ENCODE measurements around the gene AVP. TPM values are rescaled to one million over a fixed set of nuclear protein-coding genes. Genes with fewer than 3 reads are reported as not detected.

The AVP gene
- total RNA-seq, 2 experiments from 2014 or later, result not detected

GRCh38 chr20:3101251-3101650 lies 16.7 kb upstream of the AVP start:
- CTCF ChIA-PET (ENCODE audit: unreplicated experiment), result no interaction called here
- POLR2A ChIA-PET, result interaction anchor here (0.6 to 0.7 kb wide), 4 partner anchors 76 to 1775 kb away, joined by 3 to 6 read pairs (median 6); no protein-coding TSS in a partner anchor
- no peaks in the 10 kb centered on the region for H3K79me2 ChIP-seq (ENCODE audit: insufficient read depth, low read depth, low read length)
- H3K9me3 ChIP-seq (ENCODE audit: low read length), result no peaks in the 10 kb centered on the region
- no peak overlapping the region for H2AFZ ChIP-seq (ENCODE audit: low read length)
- no peak overlapping the region for H3K27ac ChIP-seq (ENCODE audit: low read depth, low read length, poor library complexity, severe bottlenecking)
- BruUV-seq (replicated peaks), result no TSS peak
- no peaks in the 10 kb centered on the region for H3K9me2 ChIP-seq (ENCODE audit: insufficient read depth, low read length)
- intact Hi-C loops (cut with micrococcal nuclease; ENCODE audit: unreplicated experiment), result loop anchor here (5.0 kb wide), 1 partner anchor 49 kb away; no protein-coding TSS in a partner anchor
- no peak overlapping the region for H3K4me3 ChIP-seq (ENCODE audit: low read depth, low read length, poor library complexity, severe bottlenecking)
- H4K20me1 ChIP-seq (ENCODE audit: insufficient read depth, low read length), result no peaks in the 10 kb centered on the region
- H3K36me3 ChIP-seq (ENCODE audit: insufficient read depth, low read length), result no peaks in the 10 kb centered on the region
- H3K4me1 ChIP-seq (ENCODE audit: insufficient read depth, low read length, poor library complexity, severe bottlenecking), result no peaks in the 10 kb centered on the region
- TF ChIP-seq EZH2phosphoT487 (IDR thresholded peaks at IDR 0.05; ENCODE audit: borderline replicate concordance, low read depth, low read length), result no peak
- no peak for TF ChIP-seq CTCF (conservative IDR thresholded peaks at IDR 0.05; ENCODE audit: low read length)
- H3K4me2 ChIP-seq (ENCODE audit: low read length), result no peak overlapping the region
- DNase-seq (ENCODE audit: low spot score), result no peak

DNA sequence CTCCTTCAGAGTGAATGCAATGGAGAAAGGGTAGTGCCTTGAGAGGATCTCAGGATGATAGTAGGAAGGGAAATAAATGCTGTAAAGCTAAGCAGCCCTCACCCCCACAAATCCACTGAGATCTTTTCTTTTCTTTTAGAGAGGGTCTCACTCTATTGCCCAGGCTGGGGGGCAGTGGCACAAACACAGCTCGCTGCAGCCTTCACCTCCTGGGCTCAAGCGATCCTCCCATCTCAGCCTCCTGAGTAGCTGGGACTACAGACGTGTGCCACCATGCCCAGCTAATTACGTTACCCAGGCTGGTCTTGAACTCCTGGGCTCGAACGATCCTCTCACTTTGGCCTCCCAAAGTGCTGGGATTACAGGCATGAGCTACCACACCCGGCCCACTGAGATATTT lies 16.0 kb upstream of the AVP start:
- H2AFZ ChIP-seq (ENCODE audit: low read length), result no peak overlapping the region
- no peaks in the 10 kb centered on the region for H3K79me2 ChIP-seq (ENCODE audit: insufficient read depth, low read depth, low read length)
- POLR2A ChIA-PET, result interaction anchor here (0.6 kb wide), 1 partner anchor 210 kb away, joined by 3 read pairs; no protein-coding TSS in a partner anchor
- H4K20me1 ChIP-seq (ENCODE audit: insufficient read depth, low read length), result no peaks in the 10 kb centered on the region
- H3K9me3 ChIP-seq (ENCODE audit: low read length), result no peaks in the 10 kb centered on the region
- no peaks in the 10 kb centered on the region for H3K4me1 ChIP-seq (ENCODE audit: insufficient read depth, low read length, poor library complexity, severe bottlenecking)
- TF ChIP-seq EZH2phosphoT487 (IDR thresholded peaks at IDR 0.05; ENCODE audit: borderline replicate concordance, low read depth, low read length) (no peak), CTCF (conservative IDR thresholded peaks at IDR 0.05; ENCODE audit: low read length) (no peak)
- CTCF ChIA-PET (ENCODE audit: unreplicated experiment), result interaction anchor here (1.1 kb wide), 1 partner anchor 18 kb away, joined by 3 read pairs; no protein-coding TSS in a partner anchor
- no peak overlapping the region for H3K27ac ChIP-seq (ENCODE audit: low read depth, low read length, poor library complexity, severe bottlenecking)
- no peaks in the 10 kb centered on the region for H3K9me2 ChIP-seq (ENCODE audit: insufficient read depth, low read length)
- no peak overlapping the region for H3K4me3 ChIP-seq (ENCODE audit: low read depth, low read length, poor library complexity, severe bottlenecking)
- no peaks in the 10 kb centered on the region for H3K36me3 ChIP-seq (ENCODE audit: insufficient read depth, low read length)
- no peak overlapping the region for H3K4me2 ChIP-seq (ENCODE audit: low read length)
- intact Hi-C loops (cut with micrococcal nuclease; ENCODE audit: unreplicated experiment), result loop anchor here (5.0 kb wide), 1 partner anchor 48 kb away; no protein-coding TSS in a partner anchor
- no peak for DNase-seq (ENCODE audit: low spot score)
- BruUV-seq (replicated peaks), result no TSS peak

DNA sequence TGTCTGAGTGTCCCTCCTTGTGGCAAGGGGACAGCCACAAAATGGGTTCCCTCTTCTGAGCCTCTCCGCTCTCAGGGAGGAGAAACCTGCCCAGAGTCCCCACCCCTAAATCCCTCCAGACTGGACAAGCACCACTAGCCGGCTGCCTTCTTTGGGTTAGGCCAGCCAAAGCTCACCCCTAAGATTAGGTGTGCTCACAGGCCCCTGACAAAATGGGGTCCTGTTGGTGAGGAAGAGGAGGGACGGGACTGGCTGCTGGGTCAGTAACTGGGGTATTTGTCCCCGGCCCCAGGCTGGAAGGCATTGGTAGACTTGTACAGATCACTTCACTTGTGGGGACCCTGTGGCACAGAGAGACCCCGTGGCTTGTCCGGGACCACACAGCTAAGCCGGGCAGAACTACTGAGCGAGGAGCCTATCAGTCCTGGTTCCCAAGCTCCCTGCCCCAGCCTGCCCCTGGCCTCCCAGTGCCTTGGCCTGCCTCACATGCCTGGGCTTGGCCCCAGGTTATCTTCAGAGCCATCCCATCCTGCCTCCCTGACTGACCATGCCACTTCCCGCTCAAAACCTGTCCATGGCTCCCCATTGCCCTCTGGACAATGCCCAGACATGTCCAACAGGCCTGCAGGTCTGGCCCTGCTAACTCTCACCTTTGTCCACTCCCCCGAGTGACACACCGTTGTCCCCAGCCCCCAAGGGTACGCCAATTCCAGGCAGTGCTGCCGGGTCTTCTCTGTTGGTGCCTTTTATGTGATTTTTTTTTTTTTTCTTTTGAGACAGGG lies 10.5 kb upstream of the AVP start:
- Histone ChIP-seq H3K9me2 (ENCODE audit: insufficient read depth, low read length) (no peaks in the 10 kb centered on the region), H3K79me2 (ENCODE audit: insufficient read depth, low read depth, low read length) (no peaks in the 10 kb centered on the region), H3K27ac (ENCODE audit: low read depth, low read length, poor library complexity, severe bottlenecking) (no peak overlapping the region), H3K9me3 (ENCODE audit: low read length) (no peaks in the 10 kb centered on the region), H3K36me3 (ENCODE audit: insufficient read depth, low read length) (no peaks in the 10 kb centered on the region), H4K20me1 (ENCODE audit: insufficient read depth, low read length) (no peaks in the 10 kb centered on the region), H2AFZ (ENCODE audit: low read length) (no peak overlapping the region), H3K4me3 (ENCODE audit: low read depth, low read length, poor library complexity, severe bottlenecking) (no peak overlapping the region), H3K4me1 (ENCODE audit: insufficient read depth, low read length, poor library complexity, severe bottlenecking) (peaks cover 11% of the 10 kb centered on the region), H3K4me2 (ENCODE audit: low read length) (no peak overlapping the region)
- TF ChIP-seq CTCF (conservative IDR thresholded peaks at IDR 0.05; ENCODE audit: low read length), result no peak
- TF ChIP-seq EZH2phosphoT487 (IDR thresholded peaks at IDR 0.05; ENCODE audit: borderline replicate concordance, low read depth, low read length), result no peak
- DNase-seq (ENCODE audit: low spot score), result no peak
- ChIA-PET POLR2A (no interaction called here), CTCF (ENCODE audit: unreplicated experiment) (no interaction called here)
- BruUV-seq (replicated peaks), result no TSS peak
- intact Hi-C loops (cut with micrococcal nuclease; ENCODE audit: unreplicated experiment), result no loop called here

Measured in OCI-LY7 (cell line).